HS-27A (cell line): ENCODE measurements around the gene PNLIPRP1.

Source experiments
- DNase-seq: peaks from one replicate; pipeline ENCODE4 v3.0.0-alpha.2; 2012; ENCODE audit warnings: low read depth, missing footprints

PNLIPRP1 gene

GRCh38 chr10:116599991-116600390 is 9.2 kb downstream of the PNLIPRP1 start:
- DNase-seq = no peak

- no peak for DNase-seq
Measured at GRCh38 chr10:116602648-116603400, 12.1 kb downstream of the PNLIPRP1 start.

- DNase-seq = no peak
Measured at GRCh38 chr10:116606061-116606483, 15.3 kb downstream of the PNLIPRP1 start.

DNA sequence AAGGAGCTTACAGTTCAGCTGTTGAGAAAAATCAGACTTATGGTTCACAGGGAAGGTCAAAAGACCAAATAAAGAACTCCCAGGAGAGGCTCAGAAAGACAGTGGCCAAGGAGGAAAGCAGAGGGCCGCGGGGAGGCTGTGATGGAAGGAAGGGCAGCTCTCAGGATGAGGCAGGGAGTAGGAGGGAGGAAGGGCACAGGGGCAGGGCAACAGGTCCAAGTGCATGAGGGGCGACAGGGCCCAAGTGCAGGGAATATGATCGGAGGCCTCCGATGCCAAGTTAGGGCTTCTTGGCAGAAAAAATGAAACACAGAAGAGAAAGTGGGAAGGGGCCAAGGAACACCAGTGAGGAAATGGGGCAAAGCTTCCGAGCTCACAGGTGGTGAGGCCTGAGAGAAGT is 16.6 kb downstream of the PNLIPRP1 start:
- DNase-seq = no peak

DNA sequence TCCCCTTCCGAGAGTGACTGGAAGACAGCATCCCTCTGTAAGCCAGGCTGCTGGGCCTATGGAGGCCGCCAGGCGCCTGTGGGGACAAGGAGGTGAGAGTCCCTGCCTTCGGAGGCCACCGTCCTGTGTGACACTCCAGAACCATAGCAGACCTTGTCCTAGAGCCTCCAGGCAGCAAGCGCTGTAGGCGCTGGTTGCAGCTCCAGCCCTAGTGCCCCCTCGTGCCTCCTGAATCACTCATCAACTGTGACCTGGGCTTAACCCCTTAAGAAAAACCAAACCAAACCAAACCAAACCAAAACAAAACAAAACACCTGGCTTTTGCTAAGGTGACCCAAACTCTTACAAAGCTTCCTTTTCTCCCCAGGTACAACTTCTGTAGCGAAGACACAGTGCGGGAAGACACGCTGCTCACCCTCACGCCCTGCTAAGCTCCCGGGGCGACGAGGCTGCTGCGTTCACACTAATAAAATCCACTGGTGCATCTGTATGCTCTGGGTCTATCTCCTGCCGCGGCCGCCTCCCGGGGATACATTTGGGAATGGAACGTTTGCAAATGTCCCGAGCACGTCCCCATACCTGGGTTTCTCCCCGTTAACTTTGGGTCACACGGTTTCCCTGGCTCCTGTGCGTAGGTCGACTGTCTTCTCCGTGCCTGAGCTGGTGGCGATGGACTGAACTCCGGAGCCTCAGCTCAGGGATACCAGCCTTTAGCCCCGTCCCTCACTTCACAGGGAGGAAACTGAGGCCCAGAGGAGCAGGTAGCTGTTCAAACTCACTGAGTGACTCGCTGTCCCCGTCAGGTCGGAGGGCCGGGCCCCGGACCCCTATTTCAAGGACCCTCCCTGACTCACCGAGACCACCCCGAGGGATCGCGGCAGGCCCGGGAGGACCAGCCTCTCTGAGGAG is 18.2 kb downstream of the PNLIPRP1 start:
- DNase-seq = no peak

GRCh38 chr10:116610443-116611152 is 19.8 kb downstream of the PNLIPRP1 start:
- DNase-seq = no peak

- no peak for DNase-seq
Measured at GRCh38 chr10:116611153-116611545, 20.4 kb downstream of the PNLIPRP1 start.

DNA sequence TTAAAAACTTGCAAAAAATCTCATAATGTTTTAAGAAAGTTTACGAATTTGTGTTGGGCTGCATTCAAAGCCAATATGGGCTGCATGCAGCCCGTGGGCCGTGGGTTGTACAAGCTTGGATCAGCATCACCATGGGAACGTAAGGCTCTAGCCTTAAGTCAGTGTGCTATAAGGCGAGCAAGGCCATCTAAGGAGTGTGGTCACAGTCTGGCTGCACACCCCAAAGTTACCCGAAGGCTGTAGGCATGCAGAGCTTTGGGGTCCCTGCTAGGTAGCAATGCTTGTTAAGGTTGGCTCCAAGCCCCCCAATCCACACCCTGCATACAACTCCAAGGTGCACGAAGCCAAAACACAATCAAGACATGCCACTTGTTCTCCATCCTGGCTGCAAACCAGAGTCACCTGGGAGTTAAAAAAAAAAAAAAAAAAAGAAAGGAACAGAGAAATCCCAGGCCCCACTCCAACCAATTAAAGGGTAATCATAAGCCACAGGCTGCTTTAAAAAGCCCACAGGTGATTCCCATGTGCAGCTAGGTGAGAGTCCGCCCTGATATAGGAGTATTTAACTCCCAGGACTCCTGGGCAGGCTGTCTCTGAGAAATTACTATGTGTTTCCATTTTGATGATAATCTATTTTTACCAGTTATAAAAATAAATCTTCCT is 21.5 kb downstream of the PNLIPRP1 start:
- no peak for DNase-seq

DNA sequence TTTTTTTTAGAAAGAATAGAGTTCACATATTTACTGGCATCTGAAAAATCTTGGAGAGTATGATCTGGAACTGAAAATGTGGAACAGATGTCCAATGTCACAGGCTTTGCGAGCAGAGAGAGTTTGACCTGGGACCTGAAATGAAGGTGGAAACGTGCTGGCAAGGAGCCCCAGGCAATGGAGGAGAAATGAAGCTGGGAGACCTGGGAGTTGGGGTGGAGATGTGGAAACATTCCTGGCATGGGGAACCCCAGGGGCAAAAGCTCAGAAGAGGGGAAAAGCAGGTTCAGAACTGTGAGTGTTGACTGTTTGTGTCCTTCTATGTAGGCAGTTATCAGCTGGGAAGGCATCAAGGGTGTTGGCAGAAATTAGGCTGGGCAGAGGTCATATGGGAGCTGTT is 22.7 kb downstream of the PNLIPRP1 start:
- DNase-seq = no peak

GRCh38 chr10:116614796-116615195 is 24.0 kb downstream of the PNLIPRP1 start:
- DNase-seq = no peak

DNA sequence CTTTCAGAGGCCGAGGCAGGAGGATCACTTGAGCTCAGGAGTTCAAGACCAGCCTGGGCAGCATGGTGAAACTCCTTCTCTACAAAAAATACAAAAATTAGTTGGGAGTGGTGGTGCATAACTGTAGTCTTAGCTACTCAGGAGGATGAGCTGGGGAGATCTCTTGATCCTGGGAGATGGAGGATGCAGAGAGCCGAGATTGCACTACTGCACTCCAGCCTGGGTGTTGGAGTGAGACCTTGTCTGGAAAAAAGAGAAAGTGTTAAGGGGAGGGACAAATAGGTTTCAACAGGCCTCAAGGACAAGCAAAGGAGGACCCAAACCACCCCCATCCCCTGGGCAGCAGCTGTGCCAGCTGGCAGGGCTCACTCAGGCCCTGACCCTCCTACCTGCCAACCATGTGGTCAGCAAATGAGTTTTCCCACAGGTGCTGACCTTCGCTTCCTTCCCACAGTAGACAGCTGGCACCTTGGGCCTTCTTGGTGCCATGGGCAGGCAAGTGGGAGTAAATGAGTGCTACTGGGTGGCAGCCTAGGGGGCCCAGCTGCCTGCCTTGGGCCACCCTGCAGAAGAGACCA is 24.5 kb downstream of the PNLIPRP1 start:
- no peak for DNase-seq

DNA sequence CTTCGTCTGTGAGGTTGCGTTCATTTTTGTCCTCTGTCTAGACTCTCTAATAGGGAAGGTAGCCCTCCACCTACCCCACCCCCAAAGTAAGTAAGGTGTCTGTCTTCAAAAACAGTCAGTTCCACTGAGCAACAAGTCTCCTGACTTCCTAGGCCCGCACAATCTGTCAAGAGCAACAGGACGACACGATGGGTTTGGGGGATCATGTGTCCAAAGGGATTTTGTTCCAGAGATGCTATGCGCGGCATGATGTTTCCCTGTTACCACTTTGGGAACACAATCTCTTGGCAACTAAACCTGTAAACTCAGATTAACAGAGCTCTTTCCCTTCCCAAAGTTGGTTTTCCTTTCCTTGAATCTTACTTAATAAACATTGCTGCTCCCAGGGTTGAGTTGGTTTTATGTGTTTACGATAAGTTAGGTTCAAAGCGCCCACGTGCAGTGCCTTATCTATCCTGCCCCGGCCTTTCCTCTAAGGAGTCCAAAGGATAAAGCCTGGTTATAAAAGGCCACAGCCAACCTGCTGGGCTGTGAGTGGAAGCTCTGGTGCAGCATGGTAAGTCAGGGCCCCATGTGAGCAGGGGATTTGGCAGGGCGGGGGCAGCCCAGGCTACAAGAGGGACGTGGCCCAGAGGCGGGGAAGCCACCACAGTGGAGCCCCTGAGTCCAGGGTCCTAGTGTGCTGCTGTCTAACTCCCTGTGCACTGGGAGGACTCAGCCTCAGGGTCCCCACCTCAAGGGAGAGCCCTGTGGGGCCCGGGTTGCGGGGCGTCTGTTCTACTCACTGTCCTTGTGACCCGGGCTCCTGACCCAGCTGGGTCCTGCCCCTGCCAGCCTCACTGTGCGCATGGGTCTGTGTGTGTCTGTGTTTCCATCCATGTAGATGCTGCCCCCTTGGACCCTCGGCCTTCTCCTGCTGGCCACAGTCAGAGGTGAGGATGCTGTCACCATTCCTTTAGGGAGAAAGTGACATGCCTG is 30.0 kb downstream of the PNLIPRP1 start, which contains the start of gene PNLIPRP2:
Gene PNLIPRP2 (plus strand): TSS at position 531 of the 978 bp plus-strand sequence.
- DNase-seq = no peak

- DNase-seq = no peak
Measured at GRCh38 chr10:116621476-116621875, 30.7 kb downstream of the PNLIPRP1 start.

DNA sequence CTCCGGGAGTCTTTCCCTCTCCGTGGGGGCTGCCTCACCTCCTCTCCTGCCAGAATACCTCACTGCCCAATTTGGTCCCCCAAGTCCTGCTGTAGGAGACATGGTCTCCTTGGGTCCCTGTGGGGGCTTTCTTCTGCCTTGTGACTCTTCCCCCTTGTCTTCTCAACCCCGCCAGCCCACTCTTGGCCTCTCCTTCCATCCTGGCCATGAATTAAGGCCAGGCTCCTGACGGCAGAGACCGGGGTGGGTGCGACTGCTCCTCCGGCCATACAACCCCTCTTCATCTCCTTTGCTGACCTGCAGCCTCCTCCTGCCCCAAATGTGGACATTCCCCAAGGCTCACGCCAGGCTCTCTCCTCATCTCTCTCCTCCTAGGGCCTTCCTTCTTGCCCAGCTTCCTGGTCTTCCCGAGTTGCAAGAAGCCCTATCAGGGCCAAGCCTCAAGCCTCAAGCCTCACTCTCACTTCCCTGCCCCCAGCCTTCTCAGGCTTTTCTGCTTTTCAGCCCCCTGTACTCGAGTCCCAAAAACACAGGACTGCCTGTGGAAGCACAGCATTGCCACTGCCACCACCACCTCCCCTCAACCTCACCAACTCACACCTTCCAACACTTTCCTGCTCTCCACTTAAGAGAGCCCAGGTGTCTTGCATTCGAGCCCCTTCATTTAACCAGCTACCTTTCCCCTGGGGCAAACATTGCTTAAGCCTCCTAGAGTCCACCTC is 31.3 kb downstream of the PNLIPRP1 start:
- DNase-seq = no peak

DNA sequence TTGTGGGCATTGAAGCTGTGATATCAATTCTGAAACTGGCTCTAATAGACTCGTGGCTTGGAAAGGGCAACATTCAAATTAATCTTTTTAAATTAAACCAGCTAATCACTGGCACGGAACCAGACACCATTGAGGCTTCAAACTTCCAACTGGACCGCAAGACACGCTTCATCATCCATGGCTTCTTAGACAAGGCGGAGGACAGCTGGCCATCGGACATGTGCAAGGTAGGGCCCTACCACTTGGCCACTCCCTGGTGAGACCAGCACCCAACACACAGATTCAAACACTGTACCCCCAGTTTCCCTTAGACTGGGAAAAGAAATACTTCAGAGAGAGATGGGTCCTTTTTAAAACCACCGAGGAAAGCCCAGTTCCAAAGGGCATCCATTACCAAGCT is 35.1 kb downstream of the PNLIPRP1 start:
- DNase-seq = no peak

GRCh38 chr10:116626815-116627214 is 36.1 kb downstream of the PNLIPRP1 start:
- DNase-seq = no peak

- DNase-seq = no peak
Measured at GRCh38 chr10:116627386-116627933, 36.7 kb downstream of the PNLIPRP1 start.

DNA sequence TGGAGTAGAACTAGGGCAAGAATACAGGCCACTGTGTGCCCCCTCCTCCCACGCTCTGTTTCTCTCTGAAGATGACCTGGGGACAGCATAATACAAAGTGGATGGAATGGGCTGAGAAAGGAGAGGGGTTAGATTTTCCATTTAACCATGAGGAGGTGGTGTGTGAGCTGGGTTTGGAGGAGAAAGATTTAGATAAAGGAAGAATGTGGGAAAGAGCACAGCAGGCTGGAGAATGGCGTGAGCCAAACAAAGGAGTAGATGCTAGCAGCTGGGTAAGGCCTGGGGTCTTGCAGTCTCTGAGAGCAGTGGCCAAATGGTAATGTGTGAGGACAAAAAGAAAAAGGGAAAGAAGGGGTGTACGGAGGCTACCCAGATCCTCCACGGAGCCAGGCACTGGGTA is 38.6 kb downstream of the PNLIPRP1 start:
- DNase-seq = no peak

GRCh38 chr10:116630020-116630419 is 39.3 kb downstream of the PNLIPRP1 start:
- no peak for DNase-seq
